NB4 (cell line): ENCODE measurements around the gene MAGI1.

Source experiments
- MYC ChIP-seq: IDR thresholded peaks from 2 replicates; pipeline ENCODE4 v1.6.1; 2011; ENCODE audit warnings: low read depth, low read length
- POLR2A ChIP-seq: IDR thresholded peaks from 2 replicates; pipeline ENCODE4 v1.6.1; 2011; ENCODE audit warnings: mild to moderate bottlenecking; ENCODE audit not compliant: insufficient read length; ENCODE audit errors: extremely low read depth
- TF ChIP-seq, protein P1 (sequence below): IDR thresholded peaks from one replicate; pipeline ENCODE4 v1.5.1; 2012; ENCODE audit warnings: low read depth, low read length
- TF ChIP-seq, protein P2 (sequence below): IDR thresholded peaks from 2 replicates; pipeline ENCODE4 v1.6.1; 2011; ENCODE audit warnings: low read depth, low read length

DNA sequence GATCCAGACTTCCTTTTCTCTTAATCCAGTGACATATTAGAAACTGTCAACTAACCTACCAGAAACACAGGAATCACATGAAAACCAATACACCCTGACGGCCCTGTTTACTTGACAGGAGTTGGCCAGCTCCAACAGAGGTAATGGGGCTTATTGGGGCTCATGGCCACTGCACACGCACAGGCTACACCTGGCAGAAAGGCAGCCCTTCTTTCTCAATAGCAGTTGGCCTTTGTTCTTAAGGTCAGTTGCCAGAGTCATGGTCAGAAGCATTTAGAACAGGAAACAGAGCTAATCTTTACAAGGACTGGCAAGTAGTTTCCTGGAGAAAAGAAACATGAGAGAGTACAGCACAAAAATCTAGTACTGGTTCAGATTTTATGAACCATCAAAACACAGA, 181.8 kb downstream of the MAGI1 start:
- TF ChIP-seq, protein P1, sequence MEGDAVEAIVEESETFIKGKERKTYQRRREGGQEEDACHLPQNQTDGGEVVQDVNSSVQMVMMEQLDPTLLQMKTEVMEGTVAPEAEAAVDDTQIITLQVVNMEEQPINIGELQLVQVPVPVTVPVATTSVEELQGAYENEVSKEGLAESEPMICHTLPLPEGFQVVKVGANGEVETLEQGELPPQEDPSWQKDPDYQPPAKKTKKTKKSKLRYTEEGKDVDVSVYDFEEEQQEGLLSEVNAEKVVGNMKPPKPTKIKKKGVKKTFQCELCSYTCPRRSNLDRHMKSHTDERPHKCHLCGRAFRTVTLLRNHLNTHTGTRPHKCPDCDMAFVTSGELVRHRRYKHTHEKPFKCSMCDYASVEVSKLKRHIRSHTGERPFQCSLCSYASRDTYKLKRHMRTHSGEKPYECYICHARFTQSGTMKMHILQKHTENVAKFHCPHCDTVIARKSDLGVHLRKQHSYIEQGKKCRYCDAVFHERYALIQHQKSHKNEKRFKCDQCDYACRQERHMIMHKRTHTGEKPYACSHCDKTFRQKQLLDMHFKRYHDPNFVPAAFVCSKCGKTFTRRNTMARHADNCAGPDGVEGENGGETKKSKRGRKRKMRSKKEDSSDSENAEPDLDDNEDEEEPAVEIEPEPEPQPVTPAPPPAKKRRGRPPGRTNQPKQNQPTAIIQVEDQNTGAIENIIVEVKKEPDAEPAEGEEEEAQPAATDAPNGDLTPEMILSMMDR: no peak
- TF ChIP-seq MYC (no peak), POLR2A (no peak)
- TF ChIP-seq, protein P2, sequence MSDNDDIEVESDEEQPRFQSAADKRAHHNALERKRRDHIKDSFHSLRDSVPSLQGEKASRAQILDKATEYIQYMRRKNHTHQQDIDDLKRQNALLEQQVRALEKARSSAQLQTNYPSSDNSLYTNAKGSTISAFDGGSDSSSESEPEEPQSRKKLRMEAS: no peak
